Panc1 (cell line): ENCODE measurements around the gene ITGA2. TPM values are rescaled to one million over a fixed set of nuclear protein-coding genes. Genes with fewer than 3 reads are reported as not detected.

Experiments
- ATAC-seq: fragments of 200-7000 bp; cut with Tn5 transposase; 2 replicates; pipeline ENCODE4 v1.9.1; 2020; ENCODE audit warnings: mild to moderate bottlenecking, moderate library complexity
- BruUV-seq: library from RNA; stranded (reverse); fragments of 400-500 nt; replicated peaks from 2 replicates; lab custom pipeline; 2021; lab: Mats Ljungman, UMichigan
- CTCF ChIA-PET: fragments of 300-600 bp; sonication (Branson Sonifier 250); formaldehyde crosslinking; loops from one replicate; lab custom pipeline; 2022; ENCODE audit warnings: antibody characterized with exemption; lab: Charles Lee
- POLR2A ChIA-PET: fragments of 300-600 bp; sonication (Branson Sonifier 250); formaldehyde crosslinking; loops from one replicate; lab custom pipeline; 2022; ENCODE audit warnings: antibody characterized with exemption; lab: Charles Lee
- DNase-seq: peaks from one replicate; pipeline ENCODE4 v3.0.0-alpha.2; 2010; ENCODE audit warnings: low read depth, low spot score
- H3K27ac ChIP-seq: 2 replicates; pipeline ENCODE4 v1.5.1; 2011; ENCODE audit warnings: mild to moderate bottlenecking, low read length, inconsistent platforms
- H3K27me3 ChIP-seq: fragments of 200-500 bp; sonication (Bioruptor generic); 2 replicates; pipeline ENCODE4 v1.6.0; 2014; ENCODE audit warnings: low read length, inconsistent platforms; ENCODE audit not compliant: control insufficient read depth, insufficient read depth
- H3K36me3 ChIP-seq: fragments of 200-500 bp; sonication (Bioruptor generic); 2 replicates; pipeline ENCODE4 v1.5.1; 2014; ENCODE audit warnings: inconsistent platforms, mild to moderate bottlenecking, low read length, moderate library complexity; ENCODE audit not compliant: control insufficient read depth, insufficient read depth
- H3K4me1 ChIP-seq: 2 replicates; pipeline ENCODE4 v1.5.1; 2011; ENCODE audit warnings: inconsistent platforms, mild to moderate bottlenecking, low read length, moderate library complexity; ENCODE audit not compliant: control insufficient read depth, insufficient read depth
- H3K4me3 ChIP-seq, 2 experiments: 2 replicates each; pipeline ENCODE4 v1.5.1; 2011 to 2012; ENCODE audit warnings: low read depth in 2 of 2, low read length in 2 of 2, mild to moderate bottlenecking in 2 of 2, inconsistent platforms in 1 of 2, moderate library complexity in 1 of 2
- H3K9me3 ChIP-seq: fragments of 200-500 bp; sonication (Bioruptor generic); 2 replicates; pipeline ENCODE4 v1.5.1; 2014; ENCODE audit warnings: low read depth, mild to moderate bottlenecking, inconsistent platforms, low read length, moderate library complexity; ENCODE audit not compliant: control insufficient read depth, insufficient read depth
- POLR2AphosphoS5 ChIP-seq: IDR thresholded peaks from 2 replicates; pipeline ENCODE4 v1.6.1; 2012; ENCODE audit warnings: mild to moderate bottlenecking, low read depth, low read length, moderate library complexity
- SIN3A ChIP-seq: IDR thresholded peaks from 2 replicates; pipeline ENCODE4 v1.6.1; 2012; ENCODE audit warnings: low read depth, mild to moderate bottlenecking, low read length, moderate library complexity, borderline replicate concordance; ENCODE audit not compliant: insufficient read depth
- TCF7L2 ChIP-seq: IDR thresholded peaks from 2 replicates; pipeline ENCODE4 v1.6.1; 2011; ENCODE audit warnings: mild to moderate bottlenecking, low read depth, low read length, inconsistent platforms
- in situ Hi-C: cut with HindIII; loops from 2 replicates; pipeline ENCODE4 v1.10.0; 2016; ENCODE audit warnings: low sequenced_read_pairs, low pct_unique_long_range_greater_than_20kb
- intact Hi-C: fragments of 100-400 bp; cut with micrococcal nuclease; formaldehyde crosslinking; loops from one replicate; pipeline ENCODE4 v1.10.0; 2022; ENCODE audit not compliant: unreplicated experiment
- total RNA-seq: library from RNA; stranded (reverse); gene quantifications from one replicate; pipeline ENCODE4 v1.2.1, GENCODE V29; 2021; ENCODE audit not compliant: unreplicated experiment
- TF ChIP-seq, protein P1 (sequence below): fragments of 450-650 bp; IDR thresholded peaks from 2 replicates; pipeline ENCODE4 v1.5.1; 2017; ENCODE audit warnings: mild to moderate bottlenecking
- TF ChIP-seq, protein P2 (sequence below), 2 experiments: IDR thresholded peaks; 2 replicates each; pipeline ENCODE4 v1.6.1; 2011 to 2012; ENCODE audit warnings: low read depth in 2 of 2, control low read depth in 1 of 2, low read length in 1 of 2, mild to moderate bottlenecking in 1 of 2, moderate library complexity in 1 of 2; ENCODE audit not compliant: insufficient read depth in 1 of 2

The ITGA2 gene
- total RNA-seq, 1 experiment from 2014 or later, result 41.8 TPM

DNA sequence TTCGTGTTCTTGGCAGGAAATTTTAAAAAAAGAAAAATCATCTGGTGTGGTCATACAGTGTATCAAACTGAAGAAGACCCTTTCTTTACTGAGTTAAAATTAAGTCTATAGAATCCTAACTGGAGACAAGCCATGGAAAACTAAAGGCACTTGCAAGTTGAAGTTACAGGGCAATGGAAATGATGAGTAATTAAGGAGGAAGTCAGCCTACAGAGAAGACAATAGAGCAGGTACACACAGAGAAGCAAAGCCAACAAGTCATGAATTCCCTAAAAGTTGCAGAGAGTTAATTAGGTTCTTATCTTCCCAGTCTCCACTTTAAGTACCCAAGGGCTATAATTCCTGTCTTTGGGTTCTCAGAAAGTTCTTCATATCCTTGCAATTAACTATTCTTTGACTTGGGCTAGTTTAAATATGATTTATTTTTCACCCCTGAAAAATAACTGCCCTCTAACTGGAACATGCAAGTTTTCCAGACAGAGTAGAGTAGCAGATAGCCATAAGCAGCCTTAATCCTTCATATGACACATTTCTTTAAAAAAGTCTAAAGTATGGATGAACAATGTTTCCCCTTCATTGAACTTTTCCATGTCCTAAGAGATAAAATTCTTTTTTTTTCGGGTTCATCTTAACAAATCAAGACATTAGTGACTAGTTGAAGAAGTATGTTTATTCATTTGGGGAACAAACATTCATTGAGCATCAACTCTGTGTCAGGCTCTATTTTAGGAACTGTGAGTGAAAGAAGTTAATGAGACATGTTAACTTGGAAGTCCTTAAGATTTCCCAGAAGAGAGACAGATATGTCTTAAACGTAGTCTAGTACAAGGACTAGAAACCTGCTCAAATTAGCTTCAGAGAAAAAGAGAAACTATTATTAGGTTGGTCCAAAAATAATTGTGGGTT is 5.2 kb upstream of the ITGA2 start:
- BruUV-seq, result no TSS peak
- Histone ChIP-seq H3K9me3 (no peaks in the 10 kb centered on the region), H3K27ac (no peak overlapping the region), H3K4me3 (no peak overlapping the region), H3K36me3 (no peaks in the 10 kb centered on the region), H3K4me1 (peaks cover 26% of the 10 kb centered on the region), H3K27me3 (no peaks in the 10 kb centered on the region)
- in situ Hi-C loops, result no loop called here
- DNase-seq, result no peak
- intact Hi-C loops, result no loop called here
- ATAC-seq, result no peak
- POLR2A ChIA-PET, result no interaction called here
- TF ChIP-seq POLR2AphosphoS5 (no peak), SIN3A (no peak), TCF7L2 (no peak)
- TF ChIP-seq, protein P1, sequence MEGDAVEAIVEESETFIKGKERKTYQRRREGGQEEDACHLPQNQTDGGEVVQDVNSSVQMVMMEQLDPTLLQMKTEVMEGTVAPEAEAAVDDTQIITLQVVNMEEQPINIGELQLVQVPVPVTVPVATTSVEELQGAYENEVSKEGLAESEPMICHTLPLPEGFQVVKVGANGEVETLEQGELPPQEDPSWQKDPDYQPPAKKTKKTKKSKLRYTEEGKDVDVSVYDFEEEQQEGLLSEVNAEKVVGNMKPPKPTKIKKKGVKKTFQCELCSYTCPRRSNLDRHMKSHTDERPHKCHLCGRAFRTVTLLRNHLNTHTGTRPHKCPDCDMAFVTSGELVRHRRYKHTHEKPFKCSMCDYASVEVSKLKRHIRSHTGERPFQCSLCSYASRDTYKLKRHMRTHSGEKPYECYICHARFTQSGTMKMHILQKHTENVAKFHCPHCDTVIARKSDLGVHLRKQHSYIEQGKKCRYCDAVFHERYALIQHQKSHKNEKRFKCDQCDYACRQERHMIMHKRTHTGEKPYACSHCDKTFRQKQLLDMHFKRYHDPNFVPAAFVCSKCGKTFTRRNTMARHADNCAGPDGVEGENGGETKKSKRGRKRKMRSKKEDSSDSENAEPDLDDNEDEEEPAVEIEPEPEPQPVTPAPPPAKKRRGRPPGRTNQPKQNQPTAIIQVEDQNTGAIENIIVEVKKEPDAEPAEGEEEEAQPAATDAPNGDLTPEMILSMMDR, result no peak
- TF ChIP-seq, protein P2, sequence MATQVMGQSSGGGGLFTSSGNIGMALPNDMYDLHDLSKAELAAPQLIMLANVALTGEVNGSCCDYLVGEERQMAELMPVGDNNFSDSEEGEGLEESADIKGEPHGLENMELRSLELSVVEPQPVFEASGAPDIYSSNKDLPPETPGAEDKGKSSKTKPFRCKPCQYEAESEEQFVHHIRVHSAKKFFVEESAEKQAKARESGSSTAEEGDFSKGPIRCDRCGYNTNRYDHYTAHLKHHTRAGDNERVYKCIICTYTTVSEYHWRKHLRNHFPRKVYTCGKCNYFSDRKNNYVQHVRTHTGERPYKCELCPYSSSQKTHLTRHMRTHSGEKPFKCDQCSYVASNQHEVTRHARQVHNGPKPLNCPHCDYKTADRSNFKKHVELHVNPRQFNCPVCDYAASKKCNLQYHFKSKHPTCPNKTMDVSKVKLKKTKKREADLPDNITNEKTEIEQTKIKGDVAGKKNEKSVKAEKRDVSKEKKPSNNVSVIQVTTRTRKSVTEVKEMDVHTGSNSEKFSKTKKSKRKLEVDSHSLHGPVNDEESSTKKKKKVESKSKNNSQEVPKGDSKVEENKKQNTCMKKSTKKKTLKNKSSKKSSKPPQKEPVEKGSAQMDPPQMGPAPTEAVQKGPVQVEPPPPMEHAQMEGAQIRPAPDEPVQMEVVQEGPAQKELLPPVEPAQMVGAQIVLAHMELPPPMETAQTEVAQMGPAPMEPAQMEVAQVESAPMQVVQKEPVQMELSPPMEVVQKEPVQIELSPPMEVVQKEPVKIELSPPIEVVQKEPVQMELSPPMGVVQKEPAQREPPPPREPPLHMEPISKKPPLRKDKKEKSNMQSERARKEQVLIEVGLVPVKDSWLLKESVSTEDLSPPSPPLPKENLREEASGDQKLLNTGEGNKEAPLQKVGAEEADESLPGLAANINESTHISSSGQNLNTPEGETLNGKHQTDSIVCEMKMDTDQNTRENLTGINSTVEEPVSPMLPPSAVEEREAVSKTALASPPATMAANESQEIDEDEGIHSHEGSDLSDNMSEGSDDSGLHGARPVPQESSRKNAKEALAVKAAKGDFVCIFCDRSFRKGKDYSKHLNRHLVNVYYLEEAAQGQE (IDR thresholded peaks at IDR 0.05; ENCODE audit: insufficient read depth in 1 of 2, low read depth in 2 of 2, low read length in 1 of 2), result no peak
- CTCF ChIA-PET, result no interaction called here

DNA sequence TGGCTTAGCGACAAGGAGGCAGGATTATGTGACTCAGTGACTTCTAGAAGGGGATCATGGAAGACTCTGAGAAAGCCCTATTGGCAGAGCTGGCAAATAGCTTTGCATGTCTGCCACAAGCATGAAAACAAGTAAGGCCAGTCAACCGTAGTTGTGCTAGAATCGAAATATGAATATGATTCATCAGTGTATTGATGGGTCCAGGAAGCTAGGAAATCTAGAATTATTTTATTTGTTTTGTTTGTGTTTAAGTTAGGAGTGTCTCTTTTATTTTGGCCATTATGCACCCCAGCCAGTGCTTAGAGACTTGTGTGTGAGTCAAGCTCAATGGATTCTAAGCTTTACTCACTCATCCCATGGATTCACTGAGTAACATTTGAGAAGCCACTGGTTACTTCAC is 3.8 kb upstream of the ITGA2 start:
- ATAC-seq (no peak), DNase-seq (no peak)
- Histone ChIP-seq H3K4me3 (no peak overlapping the region), H3K9me3 (no peaks in the 10 kb centered on the region), H3K27ac (no peak overlapping the region), H3K36me3 (peaks cover 4% of the 10 kb centered on the region; the same call in 1 of the 2 replicates), H3K27me3 (no peaks in the 10 kb centered on the region), H3K4me1 (peaks cover 26% of the 10 kb centered on the region)
- ChIA-PET POLR2A (no interaction called here), CTCF (interaction anchor here (0.6 kb wide), 1 partner anchor 37 kb away, joined by 3 read pairs; no protein-coding TSS in a partner anchor)
- intact Hi-C loops (no loop called here), in situ Hi-C loops (no loop called here)
- TF ChIP-seq SIN3A (no peak), POLR2AphosphoS5 (no peak), TCF7L2 (no peak)
- TF ChIP-seq, protein P2 (IDR thresholded peaks at IDR 0.05; ENCODE audit: insufficient read depth in 1 of 2, low read depth in 2 of 2, low read length in 1 of 2), result no peak
- TF ChIP-seq, protein P1, result no peak
- BruUV-seq, result no TSS peak
